ENCODE results near the gene IFNGR1. TPM values are rescaled to one million over a fixed set of nuclear protein-coding genes. Genes with fewer than 3 reads are reported as not detected.
"Not testable (repeated sequence)": the region's sequence is repeated elsewhere in the genome, so short reads cannot be mapped to it uniquely, and the experiment has no call there.

The IFNGR1 gene
- total RNA-seq, 1 donor from 2014 or later: 58.3 TPM

GRCh38 chr6:137208279-137208678 is 10.9 kb downstream of the IFNGR1 start:
- peaks cover 15% of the 10 kb centered on the region for H3K4me1 Mint-ChIP-seq (ENCODE audit: unreplicated experiment)
- TF ChIP-seq, protein P1, sequence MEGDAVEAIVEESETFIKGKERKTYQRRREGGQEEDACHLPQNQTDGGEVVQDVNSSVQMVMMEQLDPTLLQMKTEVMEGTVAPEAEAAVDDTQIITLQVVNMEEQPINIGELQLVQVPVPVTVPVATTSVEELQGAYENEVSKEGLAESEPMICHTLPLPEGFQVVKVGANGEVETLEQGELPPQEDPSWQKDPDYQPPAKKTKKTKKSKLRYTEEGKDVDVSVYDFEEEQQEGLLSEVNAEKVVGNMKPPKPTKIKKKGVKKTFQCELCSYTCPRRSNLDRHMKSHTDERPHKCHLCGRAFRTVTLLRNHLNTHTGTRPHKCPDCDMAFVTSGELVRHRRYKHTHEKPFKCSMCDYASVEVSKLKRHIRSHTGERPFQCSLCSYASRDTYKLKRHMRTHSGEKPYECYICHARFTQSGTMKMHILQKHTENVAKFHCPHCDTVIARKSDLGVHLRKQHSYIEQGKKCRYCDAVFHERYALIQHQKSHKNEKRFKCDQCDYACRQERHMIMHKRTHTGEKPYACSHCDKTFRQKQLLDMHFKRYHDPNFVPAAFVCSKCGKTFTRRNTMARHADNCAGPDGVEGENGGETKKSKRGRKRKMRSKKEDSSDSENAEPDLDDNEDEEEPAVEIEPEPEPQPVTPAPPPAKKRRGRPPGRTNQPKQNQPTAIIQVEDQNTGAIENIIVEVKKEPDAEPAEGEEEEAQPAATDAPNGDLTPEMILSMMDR (IDR thresholded peaks at IDR 0.05; ENCODE audit: unreplicated experiment): no peak
- no peak for DNase-seq (ENCODE audit: low spot score)
- peak overlapping the region; percentile 45 for H3K4me3 Mint-ChIP-seq (ENCODE audit: unreplicated experiment)
- peaks cover 4% of the 10 kb centered on the region for H3K27me3 Mint-ChIP-seq (ENCODE audit: unreplicated experiment)
- peaks cover 68% of the 10 kb centered on the region for H3K36me3 Mint-ChIP-seq (ENCODE audit: low read depth, unreplicated experiment)
- no peak overlapping the region for H3K27ac Mint-ChIP-seq (ENCODE audit: unreplicated experiment)
- peaks cover 16% of the 10 kb centered on the region for H3K9me3 Mint-ChIP-seq (ENCODE audit: unreplicated experiment)

GRCh38 chr6:137207457-137207856 is 11.7 kb downstream of the IFNGR1 start:
- H3K9me3 Mint-ChIP-seq (ENCODE audit: unreplicated experiment): peaks cover 16% of the 10 kb centered on the region
- H3K36me3 Mint-ChIP-seq (ENCODE audit: low read depth, unreplicated experiment): peaks cover 70% of the 10 kb centered on the region
- H3K4me1 Mint-ChIP-seq (ENCODE audit: unreplicated experiment); DNase-seq (ENCODE audit: low spot score); H3K27me3 Mint-ChIP-seq (ENCODE audit: unreplicated experiment): not testable (repeated sequence)
- peak overlapping the region; percentile 6 for H3K27ac Mint-ChIP-seq (ENCODE audit: unreplicated experiment)
- peak overlapping the region; percentile 45 for H3K4me3 Mint-ChIP-seq (ENCODE audit: unreplicated experiment)

- TF ChIP-seq, protein P1 (IDR thresholded peaks at IDR 0.05; ENCODE audit: unreplicated experiment): no peak
- peaks cover 16% of the 10 kb centered on the region for H3K9me3 Mint-ChIP-seq (ENCODE audit: unreplicated experiment)
- peaks cover 68% of the 10 kb centered on the region for H3K36me3 Mint-ChIP-seq (ENCODE audit: low read depth, unreplicated experiment)
- no peak for DNase-seq (ENCODE audit: low spot score)
- H3K27me3 Mint-ChIP-seq (ENCODE audit: unreplicated experiment): peaks cover 4% of the 10 kb centered on the region
- peaks cover under 1% of the 10 kb centered on the region for H3K4me1 Mint-ChIP-seq (ENCODE audit: unreplicated experiment)
- no peak overlapping the region for H3K4me3 Mint-ChIP-seq (ENCODE audit: unreplicated experiment)
- no peak overlapping the region for H3K27ac Mint-ChIP-seq (ENCODE audit: unreplicated experiment)
These were observed 12.6 kb downstream of the IFNGR1 start for GRCh38 chr6:137206577-137206976.

GRCh38 chr6:137203256-137203655 is 15.9 kb downstream of the IFNGR1 start:
- Mint-ChIP-seq H3K27ac (ENCODE audit: unreplicated experiment) (no peak overlapping the region), H3K27me3 (ENCODE audit: unreplicated experiment) (peaks cover 4% of the 10 kb centered on the region), H3K4me1 (ENCODE audit: unreplicated experiment) (no peaks in the 10 kb centered on the region), H3K36me3 (ENCODE audit: low read depth, unreplicated experiment) (peaks cover 57% of the 10 kb centered on the region), H3K9me3 (ENCODE audit: unreplicated experiment) (peaks cover 7% of the 10 kb centered on the region), H3K4me3 (ENCODE audit: unreplicated experiment) (no peak overlapping the region)
- TF ChIP-seq, protein P1 (IDR thresholded peaks at IDR 0.05; ENCODE audit: unreplicated experiment): no peak
- no peak for DNase-seq (ENCODE audit: low spot score)

GRCh38 chr6:137202078-137202477 is 17.1 kb downstream of the IFNGR1 start:
- no peaks in the 10 kb centered on the region for H3K9me3 Mint-ChIP-seq (ENCODE audit: unreplicated experiment)
- peaks cover 4% of the 10 kb centered on the region for H3K27me3 Mint-ChIP-seq (ENCODE audit: unreplicated experiment)
- no peak for DNase-seq (ENCODE audit: low spot score)
- TF ChIP-seq, protein P1 (IDR thresholded peaks at IDR 0.05; ENCODE audit: unreplicated experiment): no peak
- H3K27ac Mint-ChIP-seq (ENCODE audit: unreplicated experiment): no peak overlapping the region
- no peak overlapping the region for H3K4me3 Mint-ChIP-seq (ENCODE audit: unreplicated experiment)
- peaks cover 61% of the 10 kb centered on the region for H3K36me3 Mint-ChIP-seq (ENCODE audit: low read depth, unreplicated experiment)
- no peaks in the 10 kb centered on the region for H3K4me1 Mint-ChIP-seq (ENCODE audit: unreplicated experiment)
